ENCODE measurements around the gene STIL.
A peak's percentile ranks its signal among the peaks of the same experiment; 100 is the strongest.

STIL gene

GRCh38 chr1:47230692-47231300, 83.2 kb downstream of the STIL start:
- TF ChIP-seq GATA3 (IDR thresholded peaks at IDR 0.05; ENCODE audit: low read depth, low read length) (no peak), GATA2 (IDR thresholded peaks at IDR 0.05; ENCODE audit: low read depth, low read length) (no peak)

DNA sequence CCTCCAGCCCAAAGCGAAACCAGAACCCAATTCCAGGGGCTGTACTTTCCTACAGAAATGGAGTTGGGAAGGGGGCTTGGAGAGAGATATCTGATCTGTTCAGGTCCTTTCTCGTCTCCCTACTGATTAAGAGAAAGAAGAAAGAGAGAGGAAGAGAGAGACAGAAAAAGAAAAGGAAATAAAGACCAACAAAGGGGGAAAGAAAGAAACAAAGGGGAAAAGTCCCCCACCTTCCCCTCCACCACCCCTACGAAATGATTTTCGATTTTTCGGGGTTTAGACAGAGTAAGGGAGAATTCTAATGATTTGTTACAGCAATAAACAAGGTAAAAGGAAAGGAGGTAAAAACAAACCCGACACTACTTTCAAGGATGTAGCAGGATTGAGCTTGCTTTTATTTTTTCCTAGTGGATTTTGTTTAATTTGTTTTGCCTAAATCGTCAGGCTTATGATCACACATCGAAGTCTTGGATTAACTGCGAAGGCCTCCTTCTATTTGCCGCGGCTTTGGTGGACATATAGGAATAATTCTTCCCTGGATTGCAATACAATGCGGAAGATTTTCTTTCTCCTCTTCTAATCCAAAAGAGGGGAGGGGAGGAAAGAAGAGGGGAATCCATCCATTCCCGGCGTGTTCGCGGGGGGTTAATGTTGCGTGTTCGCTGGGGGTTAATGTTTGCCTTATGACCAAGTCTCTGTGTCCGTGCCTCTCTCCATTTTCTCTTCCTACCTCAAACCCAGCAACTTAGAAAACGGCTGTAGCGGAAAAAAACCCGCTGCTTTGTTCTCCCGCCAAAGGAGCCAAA, 83.9 kb downstream of the STIL start:
- no peak for TF ChIP-seq GATA3 (IDR thresholded peaks at IDR 0.05; ENCODE audit: low read depth, low read length)
- TF ChIP-seq GATA2 (IDR thresholded peaks at IDR 0.05; ENCODE audit: low read depth, low read length) = no peak

DNA sequence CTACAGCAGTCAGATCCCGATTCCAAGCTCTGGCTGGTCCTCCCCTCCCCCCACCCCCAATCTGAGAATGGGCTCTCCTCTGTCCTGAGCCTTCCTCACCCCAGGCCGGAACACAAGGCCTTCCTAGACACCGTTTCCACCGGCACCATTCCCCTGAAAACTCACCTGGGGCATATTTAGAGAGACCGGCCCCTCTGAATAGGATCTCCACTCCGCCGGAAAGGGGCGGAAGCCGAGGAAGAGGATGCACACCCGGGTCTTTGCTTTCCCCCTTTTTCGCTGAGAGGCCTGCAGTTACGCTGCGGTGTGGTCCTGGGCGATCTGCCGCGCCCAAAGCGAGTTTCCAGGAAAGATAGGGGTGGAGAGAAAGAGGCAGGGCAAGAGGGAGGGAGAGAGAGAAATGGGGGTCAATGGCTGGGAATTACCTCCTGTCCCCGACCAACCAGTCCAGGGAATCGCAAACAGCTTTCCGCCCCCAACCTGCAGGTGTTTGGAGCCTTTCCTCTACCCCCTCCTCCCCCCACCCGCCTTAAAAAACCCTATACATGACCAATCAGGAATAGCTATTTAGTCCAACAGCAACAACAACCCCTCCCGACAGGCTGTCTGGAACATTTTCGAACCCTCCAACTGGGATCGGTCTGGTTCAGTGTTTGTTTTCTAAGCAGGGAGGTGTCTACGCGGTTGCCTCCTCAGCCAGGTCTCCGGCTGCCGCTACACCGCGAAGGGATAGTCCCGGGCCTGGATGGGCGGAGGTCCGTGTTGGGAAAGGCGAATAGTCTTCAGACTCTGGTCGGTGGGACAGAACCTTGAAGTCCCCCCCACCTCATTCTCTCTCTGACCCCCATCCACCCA, 84.7 kb downstream of the STIL start:
- TF ChIP-seq GATA3 (IDR thresholded peaks at IDR 0.05; ENCODE audit: low read depth, low read length) (no peak), GATA2 (IDR thresholded peaks at IDR 0.05; ENCODE audit: low read depth, low read length) (no peak)

- TF ChIP-seq GATA3 (IDR thresholded peaks at IDR 0.05; ENCODE audit: low read depth, low read length) (no peak), GATA2 (IDR thresholded peaks at IDR 0.05; ENCODE audit: low read depth, low read length) (no peak)
These were observed 85.3 kb downstream of the STIL start for GRCh38 chr1:47228644-47229030.

DNA sequence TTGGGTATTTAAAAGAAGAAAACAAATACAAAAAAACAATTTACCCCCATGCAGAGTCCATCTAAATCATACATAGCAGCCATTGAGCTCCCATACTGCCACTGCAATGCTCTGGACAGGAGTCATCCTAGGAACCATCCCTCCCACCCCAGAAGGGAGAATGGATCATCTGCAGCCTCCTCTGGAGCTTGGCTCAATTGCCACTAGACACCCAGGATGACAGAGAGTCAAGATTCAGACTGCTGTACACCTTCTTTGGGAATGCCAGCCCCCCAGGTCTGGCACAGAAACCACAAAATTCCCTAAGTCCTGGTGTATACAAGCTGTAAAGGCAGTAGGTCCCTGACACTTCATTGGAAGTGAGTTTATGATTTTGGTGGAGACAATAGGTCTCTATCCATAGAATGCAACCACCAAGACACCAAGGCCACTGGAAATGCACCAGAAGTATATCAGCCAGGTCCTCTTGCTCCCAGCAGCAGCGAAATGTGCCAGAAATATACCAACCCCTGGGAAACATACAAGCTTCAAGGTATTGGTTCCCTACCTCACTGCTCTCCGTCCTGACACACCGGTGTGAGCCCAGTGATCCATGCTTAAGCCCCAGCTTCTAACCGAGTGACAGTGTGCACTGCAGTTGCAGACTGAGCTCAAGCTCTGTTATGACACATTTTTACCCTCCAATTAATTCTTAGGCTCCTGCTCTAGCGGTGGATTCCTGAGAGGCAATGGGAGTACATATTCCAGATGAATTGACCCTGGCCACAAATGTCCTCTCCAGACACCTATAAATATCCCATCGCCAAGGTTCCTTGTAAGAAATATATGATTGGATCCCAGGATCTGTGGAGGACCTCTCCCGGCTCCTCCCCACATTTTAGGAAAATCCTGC, 86.4 kb downstream of the STIL start:
- TF ChIP-seq GATA3 (IDR thresholded peaks at IDR 0.05; ENCODE audit: low read depth, low read length) (no peak), GATA2 (IDR thresholded peaks at IDR 0.05; ENCODE audit: low read depth, low read length) (no peak)

DNA sequence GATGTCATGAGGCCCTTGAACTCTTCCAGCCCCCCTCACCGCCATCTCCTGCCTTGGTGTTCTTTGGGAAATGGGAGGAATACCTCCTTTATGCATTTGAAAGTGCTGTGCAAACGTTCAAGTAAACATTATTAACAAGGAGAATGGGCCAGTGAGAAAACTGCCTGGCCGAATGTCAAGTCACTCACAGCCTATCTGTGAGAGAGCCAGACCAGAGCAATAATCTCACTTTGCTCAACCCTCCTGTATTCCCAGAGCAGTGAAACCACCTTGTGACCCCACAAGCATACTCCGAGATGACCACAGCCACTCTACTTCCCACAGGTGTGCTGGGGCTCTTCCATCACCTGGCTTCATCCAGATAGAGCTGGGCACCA, 87.1 kb downstream of the STIL start:
- TF ChIP-seq GATA2 (IDR thresholded peaks at IDR 0.05; ENCODE audit: low read depth, low read length) = no peak
- TF ChIP-seq GATA3 (IDR thresholded peaks at IDR 0.05; ENCODE audit: low read depth, low read length) = no peak

DNA sequence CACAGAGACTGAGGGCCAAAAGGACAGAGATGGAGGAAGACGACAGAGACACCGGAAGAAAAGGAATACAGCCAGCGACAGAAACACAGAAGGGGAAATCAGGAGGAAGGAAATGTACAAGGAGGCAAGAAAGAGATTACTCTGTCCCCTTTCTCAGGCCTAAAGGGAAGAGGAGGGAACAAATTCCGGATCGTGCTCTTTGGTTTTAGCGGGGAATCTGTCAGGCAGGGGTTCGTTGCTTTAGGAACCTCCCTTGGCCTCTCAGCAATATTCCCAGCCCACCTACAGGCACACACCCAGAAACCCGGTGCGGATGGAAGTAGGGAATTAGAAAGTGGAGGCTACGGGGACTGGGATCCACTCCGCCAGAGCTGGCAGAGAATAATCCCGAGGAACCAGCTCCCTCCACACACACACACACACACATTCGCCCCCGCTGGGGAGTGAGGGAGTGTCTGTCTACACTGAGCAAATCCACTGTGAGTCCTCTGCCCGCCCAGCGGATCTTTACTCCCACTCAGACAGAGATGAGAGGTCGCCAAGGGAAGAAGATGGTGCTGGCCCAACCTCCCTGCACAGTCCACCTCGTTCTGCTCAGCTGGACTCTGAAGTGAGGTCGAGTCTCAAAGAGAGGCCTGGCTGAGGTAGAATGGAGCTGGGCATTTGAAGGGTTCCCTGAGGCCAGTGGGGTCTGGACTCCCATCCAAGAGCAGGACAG, 87.7 kb downstream of the STIL start:
- no peak for TF ChIP-seq GATA3 (IDR thresholded peaks at IDR 0.05; ENCODE audit: low read depth, low read length)
- no peak for TF ChIP-seq GATA2 (IDR thresholded peaks at IDR 0.05; ENCODE audit: low read depth, low read length)

- TF ChIP-seq GATA2 (IDR thresholded peaks at IDR 0.05; ENCODE audit: low read depth, low read length) = no peak
- TF ChIP-seq GATA3 (IDR thresholded peaks at IDR 0.05; ENCODE audit: low read depth, low read length) = no peak
These were observed 88.4 kb downstream of the STIL start for GRCh38 chr1:47225430-47226100.

DNA sequence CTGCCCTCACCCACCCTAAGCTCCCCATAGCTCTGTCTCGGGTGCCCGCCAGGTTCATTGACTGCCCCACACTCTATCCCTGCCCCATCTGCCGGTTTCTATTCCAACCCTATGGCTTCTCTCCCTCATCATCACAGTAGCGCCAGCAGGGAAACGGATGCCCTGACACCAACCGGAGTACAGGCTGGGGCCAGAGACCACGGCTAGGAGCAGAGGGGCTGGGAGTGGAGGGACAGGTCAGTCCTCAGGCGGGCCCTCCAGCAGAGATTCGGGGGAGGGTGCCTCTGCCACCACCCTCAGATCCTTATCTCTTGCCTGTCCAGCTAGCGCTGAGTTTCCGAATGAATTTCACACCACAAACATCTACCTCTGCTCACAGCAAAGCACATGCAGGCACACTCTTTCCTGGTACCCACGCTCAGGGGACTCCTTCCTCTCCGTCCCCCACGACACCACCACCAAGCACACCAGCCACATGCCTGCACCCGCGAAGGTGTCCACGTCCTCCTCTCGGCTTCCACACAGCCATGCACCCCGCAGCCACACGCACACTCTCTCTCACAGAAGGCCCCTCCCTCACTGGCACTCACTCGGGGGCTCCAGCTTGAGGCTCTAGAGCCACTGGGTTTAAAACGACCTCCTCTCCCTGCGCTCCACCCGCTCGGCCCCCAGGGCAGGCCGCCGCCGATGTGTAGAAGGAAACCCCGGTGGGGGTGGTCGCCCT, 89.1 kb downstream of the STIL start:
- TF ChIP-seq GATA3 (IDR thresholded peaks at IDR 0.05; ENCODE audit: low read depth, low read length) (no peak), GATA2 (IDR thresholded peaks at IDR 0.05; ENCODE audit: low read depth, low read length) (peak; percentile 69)

DNA sequence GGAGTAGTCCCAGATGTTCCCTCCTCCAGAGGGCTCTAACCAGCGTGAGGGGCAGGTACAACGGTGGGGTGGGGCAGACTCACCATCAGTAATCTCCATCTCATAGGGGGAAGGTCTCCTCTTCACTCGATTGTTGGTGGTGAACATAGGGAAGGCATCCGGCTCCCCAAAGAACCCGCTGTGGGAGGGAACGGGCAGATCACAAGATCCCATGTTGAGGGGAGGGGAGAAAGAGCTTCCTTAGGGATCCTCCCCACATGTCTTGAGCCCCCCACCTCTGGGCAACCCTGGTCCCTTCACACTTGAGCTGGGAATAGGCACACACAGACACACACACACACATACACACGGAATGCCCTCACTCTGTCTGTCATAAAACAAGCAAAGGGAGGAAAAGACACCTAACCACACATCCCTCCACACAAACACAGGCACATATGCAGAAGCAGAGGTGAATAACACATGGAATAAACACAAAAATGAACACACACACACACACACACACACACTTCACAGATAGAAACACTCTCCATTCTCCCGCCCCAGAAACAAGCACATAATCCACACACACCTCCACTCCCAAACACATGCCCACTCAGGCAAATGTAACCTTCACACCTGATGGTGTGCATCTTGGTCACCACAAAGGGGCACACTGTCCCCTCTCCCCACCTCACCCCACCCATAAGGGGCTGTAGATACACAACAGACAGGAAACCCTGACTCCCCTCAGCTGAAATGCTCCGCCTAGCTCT, 89.8 kb downstream of the STIL start:
- TF ChIP-seq GATA2 (IDR thresholded peaks at IDR 0.05; ENCODE audit: low read depth, low read length) = no peak
- TF ChIP-seq GATA3 (IDR thresholded peaks at IDR 0.05; ENCODE audit: low read depth, low read length) = no peak

- TF ChIP-seq GATA3 (IDR thresholded peaks at IDR 0.05; ENCODE audit: low read depth, low read length) = no peak
- no peak for TF ChIP-seq GATA2 (IDR thresholded peaks at IDR 0.05; ENCODE audit: low read depth, low read length)
These were observed 90.6 kb downstream of the STIL start for GRCh38 chr1:47223174-47223920.
